Measurements from ENCODE around the gene KRTAP12-1. TPM values are rescaled to one million over a fixed set of nuclear protein-coding genes. Genes with fewer than 3 reads are reported as not detected.

The KRTAP12-1 gene
- total RNA-seq, 4 donors from 2014 or later, result not detected

DNA sequence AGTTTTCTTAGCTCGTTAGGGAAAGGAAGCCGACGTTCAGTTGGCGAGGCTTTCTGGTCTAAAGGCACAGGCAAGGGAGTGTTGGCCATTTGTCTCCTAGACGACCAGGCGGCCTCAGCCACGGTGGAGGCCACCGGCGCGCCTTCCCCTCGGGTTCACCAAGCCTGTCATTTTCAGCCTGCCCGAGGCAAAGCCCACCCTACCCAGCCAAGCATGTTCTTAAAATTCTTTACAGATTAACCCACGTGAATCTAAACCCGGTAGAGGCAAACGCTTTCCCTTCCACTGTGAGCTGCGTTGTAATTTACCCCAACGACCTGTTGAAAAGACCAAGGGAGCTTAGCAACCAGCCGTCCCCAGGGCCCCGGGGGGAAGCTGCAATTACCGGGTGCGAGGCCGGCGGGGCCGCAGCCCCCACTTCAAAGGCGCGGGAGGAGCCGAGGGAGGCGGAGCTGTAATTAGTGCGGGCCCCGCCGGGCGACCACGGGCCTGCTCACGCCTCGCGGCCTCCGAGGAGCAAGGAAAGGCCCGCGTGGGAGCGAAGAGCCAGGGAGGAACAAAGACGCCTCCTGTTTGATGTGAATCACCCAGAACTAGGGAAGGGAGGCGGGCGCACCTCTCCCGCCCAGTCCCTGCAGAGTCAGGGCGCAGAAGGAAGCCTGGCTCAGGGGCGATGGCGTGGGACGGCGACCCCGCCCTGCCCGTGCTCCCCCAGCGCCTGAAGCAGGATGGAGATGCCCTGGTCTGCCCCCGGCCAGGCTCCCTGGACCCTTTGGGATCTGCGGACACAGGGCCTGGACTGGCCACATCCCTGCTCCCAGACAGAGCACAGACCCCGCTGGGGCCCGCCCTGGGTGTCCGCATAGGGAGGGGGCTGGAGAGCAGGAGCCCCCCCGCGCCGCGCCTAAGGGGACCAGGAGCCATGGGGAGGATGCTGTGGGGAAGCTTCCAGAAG, 41.5 kb upstream of the KRTAP12-1 start:
- DNase-seq (ENCODE audit: low spot score in 2 of 2), result no peak
- 13 to 14% methylated on average over 43 to 47 of the region's 61 CpGs for WGBS, 2 donors
- Histone ChIP-seq H3K4me1 (peaks cover 0 to 13% (median 3%) of the 10 kb centered on the region in 4 donors), H3K4me3 (peak overlapping the region in 1 of 4 donors; percentile 14), H3K36me3 (no peaks in the 10 kb centered on the region), H3K9me3 (no peaks in the 10 kb centered on the region), H3K27ac (no peak overlapping the region), H3K27me3 (peaks cover 0 to 58% of the 10 kb centered on the region in 2 donors)
- no peak for TF ChIP-seq EP300 (IDR thresholded peaks at IDR 0.05)
- TF ChIP-seq POLR2A (IDR thresholded peaks at IDR 0.05), result no peak
- TF ChIP-seq, protein P1, sequence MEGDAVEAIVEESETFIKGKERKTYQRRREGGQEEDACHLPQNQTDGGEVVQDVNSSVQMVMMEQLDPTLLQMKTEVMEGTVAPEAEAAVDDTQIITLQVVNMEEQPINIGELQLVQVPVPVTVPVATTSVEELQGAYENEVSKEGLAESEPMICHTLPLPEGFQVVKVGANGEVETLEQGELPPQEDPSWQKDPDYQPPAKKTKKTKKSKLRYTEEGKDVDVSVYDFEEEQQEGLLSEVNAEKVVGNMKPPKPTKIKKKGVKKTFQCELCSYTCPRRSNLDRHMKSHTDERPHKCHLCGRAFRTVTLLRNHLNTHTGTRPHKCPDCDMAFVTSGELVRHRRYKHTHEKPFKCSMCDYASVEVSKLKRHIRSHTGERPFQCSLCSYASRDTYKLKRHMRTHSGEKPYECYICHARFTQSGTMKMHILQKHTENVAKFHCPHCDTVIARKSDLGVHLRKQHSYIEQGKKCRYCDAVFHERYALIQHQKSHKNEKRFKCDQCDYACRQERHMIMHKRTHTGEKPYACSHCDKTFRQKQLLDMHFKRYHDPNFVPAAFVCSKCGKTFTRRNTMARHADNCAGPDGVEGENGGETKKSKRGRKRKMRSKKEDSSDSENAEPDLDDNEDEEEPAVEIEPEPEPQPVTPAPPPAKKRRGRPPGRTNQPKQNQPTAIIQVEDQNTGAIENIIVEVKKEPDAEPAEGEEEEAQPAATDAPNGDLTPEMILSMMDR (IDR thresholded peaks at IDR 0.05), result no peak

DNA sequence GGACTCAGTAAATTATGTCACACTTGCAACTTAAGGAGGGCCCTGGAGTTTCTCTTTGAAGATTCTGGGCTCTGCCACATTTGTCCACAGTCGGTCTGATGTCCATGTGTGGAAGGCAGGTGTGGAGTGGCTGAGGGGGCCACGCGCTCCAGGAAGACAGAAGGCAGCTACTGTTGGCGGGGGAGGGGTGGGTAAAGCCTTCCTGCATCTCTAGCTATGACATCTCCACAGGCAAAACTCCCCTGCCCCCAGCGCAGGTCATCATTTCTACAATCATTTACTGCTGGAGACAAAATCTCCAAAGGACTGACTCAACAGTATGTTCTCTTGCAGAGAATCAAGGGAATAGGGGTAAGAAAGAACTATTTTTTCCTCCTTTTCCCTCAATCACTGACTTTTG, 40.8 kb upstream of the KRTAP12-1 start:
- Histone ChIP-seq H3K9me3 (no peaks in the 10 kb centered on the region), H3K36me3 (no peaks in the 10 kb centered on the region), H3K27me3 (peaks cover 0 to 56% of the 10 kb centered on the region in 2 donors)

DNA sequence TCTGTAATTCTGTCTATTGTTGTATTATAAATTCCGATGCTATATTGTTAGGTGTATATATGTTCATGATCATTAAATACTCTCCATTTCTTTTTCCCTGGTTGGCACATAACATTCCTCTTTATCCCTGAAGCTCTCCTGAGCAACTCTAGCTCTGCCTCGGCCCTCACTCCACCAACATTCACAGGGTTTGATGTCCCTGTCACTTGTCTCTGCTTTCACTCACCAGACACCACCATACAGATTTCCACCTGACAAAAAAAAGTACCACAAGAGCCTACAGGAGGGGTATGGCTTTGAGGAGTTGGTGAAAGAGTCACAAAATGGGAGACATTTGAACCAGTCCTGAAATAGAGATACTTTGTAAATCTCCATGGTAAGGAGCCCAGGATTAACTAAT, 38.2 kb upstream of the KRTAP12-1 start:
- Histone ChIP-seq H3K27me3 (peaks cover 0 to 40% of the 10 kb centered on the region in 2 donors), H3K9me3 (no peaks in the 10 kb centered on the region), H3K36me3 (no peaks in the 10 kb centered on the region), H3K4me1 (peaks cover 0 to 13% (median 3%) of the 10 kb centered on the region in 4 donors), H3K27ac (no peak overlapping the region), H3K4me3 (no peak overlapping the region)
- DNase-seq (ENCODE audit: low spot score in 2 of 2), result no peak
- WGBS, 2 donors, result 84 to 87% methylated on average over 2 of the region's 2 CpGs
- TF ChIP-seq, protein P1 (IDR thresholded peaks at IDR 0.05), result no peak
- TF ChIP-seq EP300 (IDR thresholded peaks at IDR 0.05) (no peak), POLR2A (IDR thresholded peaks at IDR 0.05) (no peak)

More for the DNA sequence above, 40.8 kb upstream of the KRTAP12-1 start:
- Histone ChIP-seq H3K27ac (no peak overlapping the region), H3K4me3 (no peak overlapping the region), H3K4me1 (peaks cover 0 to 13% (median 3%) of the 10 kb centered on the region in 4 donors)
- DNase-seq (ENCODE audit: low spot score in 2 of 2), result no peak
- WGBS, 2 donors, result 52 to 77% methylated on average over 3 to 5 of the region's 5 CpGs
- TF ChIP-seq, protein P1 (IDR thresholded peaks at IDR 0.05), result no peak
- no peak for TF ChIP-seq POLR2A (IDR thresholded peaks at IDR 0.05)
- no peak for TF ChIP-seq EP300 (IDR thresholded peaks at IDR 0.05)

DNA sequence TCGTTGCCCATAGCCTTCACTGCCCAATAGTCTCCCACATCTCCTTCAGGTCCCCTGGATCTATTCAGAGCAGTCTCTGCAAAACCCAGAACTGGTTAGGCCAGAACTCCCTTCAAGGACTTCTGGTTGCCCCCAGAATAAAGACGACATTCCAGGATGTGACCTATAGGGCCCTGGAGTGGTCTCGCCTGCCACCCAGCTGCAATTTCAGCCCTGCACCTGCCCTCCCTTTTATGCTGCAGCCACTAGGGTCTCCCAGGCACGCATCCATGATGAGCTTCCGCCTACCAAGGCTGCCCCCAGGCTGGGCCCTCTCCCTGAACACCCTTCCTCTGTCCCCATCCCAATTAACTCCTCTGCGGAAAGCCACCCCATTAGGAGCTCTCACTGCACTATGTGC, 36.6 kb upstream of the KRTAP12-1 start:
- Histone ChIP-seq H3K27me3 (peaks cover 0 to 34% of the 10 kb centered on the region in 2 donors), H3K27ac (no peak overlapping the region), H3K9me3 (no peaks in the 10 kb centered on the region), H3K4me3 (no peak overlapping the region), H3K36me3 (no peaks in the 10 kb centered on the region), H3K4me1 (peaks cover 0 to 8% (median 3%) of the 10 kb centered on the region in 4 donors)
- no peak for DNase-seq (ENCODE audit: low spot score in 2 of 2)
- no peak for TF ChIP-seq POLR2A (IDR thresholded peaks at IDR 0.05)
- TF ChIP-seq EP300 (IDR thresholded peaks at IDR 0.05), result no peak
- TF ChIP-seq, protein P1 (IDR thresholded peaks at IDR 0.05), result no peak
- WGBS, 2 donors, result 47 to 58% methylated on average over 6 of the region's 6 CpGs

DNA sequence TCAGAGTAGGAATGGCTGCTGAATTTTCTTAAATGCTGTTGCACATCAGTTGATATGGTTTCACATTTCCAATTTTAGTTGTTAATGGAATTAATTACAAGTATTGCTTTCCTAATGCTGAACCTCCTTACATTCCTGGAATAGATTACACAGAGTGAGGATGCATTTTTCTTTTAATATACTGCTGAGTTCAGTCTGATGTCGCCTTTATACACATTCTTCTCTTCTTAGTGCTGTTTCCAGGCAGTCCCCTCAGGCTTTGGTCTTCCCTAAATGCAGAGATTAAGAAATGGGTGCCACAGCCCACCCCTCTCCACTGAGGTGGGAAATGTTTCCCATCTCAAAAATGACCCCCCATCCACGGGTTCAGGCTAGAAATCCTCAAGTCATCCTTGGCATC, 36.1 kb upstream of the KRTAP12-1 start:
- H3K4me1 ChIP-seq, result peaks cover 0 to 3% (median under 1%) of the 10 kb centered on the region in 4 donors
- TF ChIP-seq, protein P1 (IDR thresholded peaks at IDR 0.05), result no peak
- no peak for TF ChIP-seq EP300 (IDR thresholded peaks at IDR 0.05)
- no peaks in the 10 kb centered on the region for H3K9me3 ChIP-seq
- no peak overlapping the region for H3K27ac ChIP-seq
- no peak for DNase-seq (ENCODE audit: low spot score in 2 of 2)
- peaks cover 0 to 34% of the 10 kb centered on the region in 2 donors for H3K27me3 ChIP-seq
- no peaks in the 10 kb centered on the region for H3K36me3 ChIP-seq
- H3K4me3 ChIP-seq, result no peak overlapping the region
- 47 to 50% methylated on average over 2 of the region's 2 CpGs for WGBS, 2 donors

Data from tibial nerve (tissue), 4 donors.